Vagina (tissue), 2 donors: Measurements from ENCODE around the gene APOA1. TPM values are rescaled to one million over a fixed set of nuclear protein-coding genes. Genes with fewer than 3 reads are reported as not detected.

Source experiments
- DNase-seq, 2 donors: peaks; one replicate each; pipeline ENCODE4 v3.0.0-alpha.2; 2017; ENCODE audit errors: extremely low spot score in 2 of 2
- H3K27ac ChIP-seq: fragments of 200-600 bp; sonication (generic); one replicate; pipeline ENCODE4 v1.5.1; 2019
- H3K27me3 ChIP-seq: fragments of 200-600 bp; sonication (generic); one replicate; pipeline ENCODE4 v1.5.1; 2019
- H3K36me3 ChIP-seq, 2 donors: fragments of 200-600 bp; sonication (generic); one replicate each; pipeline ENCODE4 v1.5.1; 2017 to 2019
- H3K4me1 ChIP-seq: fragments of 200-600 bp; sonication (generic); one replicate; pipeline ENCODE4 v1.5.1; 2019
- H3K4me3 ChIP-seq, 2 donors: fragments of 200-600 bp; sonication (generic); 1 replicate in 1 of 2; 2 replicates in 1 of 2; pipeline ENCODE4 v1.5.1; 2016 to 2019
- H3K9me3 ChIP-seq: fragments of 200-600 bp; sonication (generic); one replicate; pipeline ENCODE4 v1.5.1; 2019
- CTCF ChIP-seq, 3 experiments: fragments of 450-650 bp in 2 of 3; fragments of 200-600 bp in 1 of 3; sonication (generic) in 1 of 3; IDR thresholded peaks; one replicate each; pipeline ENCODE4 v1.5.1; 2017 to 2019; ENCODE audit warnings: antibody characterized with exemption in 3 of 3, mild to moderate bottlenecking in 2 of 3, moderate library complexity in 2 of 3
- POLR2A ChIP-seq, 2 donors: fragments of 450-650 bp; IDR thresholded peaks; one replicate each; pipeline ENCODE4 v1.6.1; 2017; ENCODE audit warnings: antibody characterized with exemption in 2 of 2, mild to moderate bottlenecking in 2 of 2, moderate library complexity in 2 of 2
- POLR2AphosphoS5 ChIP-seq, 2 donors: sonication (generic); formaldehyde crosslinking; IDR thresholded peaks; one replicate each; pipeline ENCODE4 v1.9.0; 2017; ENCODE audit warnings: antibody characterized with exemption in 2 of 2, mild to moderate bottlenecking in 2 of 2, low read depth in 1 of 2; ENCODE audit not compliant: insufficient read depth in 1 of 2
- intact Hi-C: fragments of 100-400 bp; cut with DNase I; formaldehyde crosslinking; loops from one replicate; pipeline ENCODE4 v1.15.1; 2023
- total RNA-seq: library from RNA; depleted of rRNA; stranded (reverse); fragments of >200 nt; gene quantifications from one replicate; pipeline ENCODE4 v1.2.3, GENCODE V29; 2016

APOA1 gene
- total RNA-seq, 1 donor from 2014 or later: 2.2 TPM

GRCh38 chr11:116813170-116813569 is 24.3 kb downstream of the APOA1 start:
- no peak for DNase-seq

GRCh38 chr11:116812109-116812508 is 25.3 kb downstream of the APOA1 start:
- Histone ChIP-seq H3K36me3 (no peaks in the 10 kb centered on the region), H3K27me3 (no peaks in the 10 kb centered on the region), H3K27ac (no peak overlapping the region), H3K4me1 (no peaks in the 10 kb centered on the region), H3K4me3 (no peak overlapping the region), H3K9me3 (no peaks in the 10 kb centered on the region)
- intact Hi-C loops: no loop called here
- no peak for DNase-seq
- no peak for TF ChIP-seq POLR2AphosphoS5 (IDR thresholded peaks at IDR 0.05; ENCODE audit: insufficient read depth in 1 of 2, low read depth in 1 of 2)
- no peak for TF ChIP-seq POLR2A (IDR thresholded peaks at IDR 0.05)
- TF ChIP-seq CTCF (IDR thresholded peaks at IDR 0.05): no peak

More at GRCh38 chr11:116813170-116813569, 24.3 kb downstream of the APOA1 start:
- Histone ChIP-seq H3K4me1 (no peaks in the 10 kb centered on the region), H3K36me3 (no peaks in the 10 kb centered on the region), H3K27ac (no peak overlapping the region), H3K4me3 (no peak overlapping the region), H3K9me3 (no peaks in the 10 kb centered on the region), H3K27me3 (no peaks in the 10 kb centered on the region)
- no peak for TF ChIP-seq POLR2AphosphoS5 (IDR thresholded peaks at IDR 0.05; ENCODE audit: insufficient read depth in 1 of 2, low read depth in 1 of 2)
- no peak for TF ChIP-seq CTCF (IDR thresholded peaks at IDR 0.05)
- no peak for TF ChIP-seq POLR2A (IDR thresholded peaks at IDR 0.05)
- intact Hi-C loops: no loop called here

- no peak overlapping the region for H3K27ac ChIP-seq
- H3K4me3 ChIP-seq: no peak overlapping the region
- TF ChIP-seq CTCF (IDR thresholded peaks at IDR 0.05): no peak
- TF ChIP-seq POLR2A (IDR thresholded peaks at IDR 0.05): no peak
- no peak for TF ChIP-seq POLR2AphosphoS5 (IDR thresholded peaks at IDR 0.05; ENCODE audit: insufficient read depth in 1 of 2, low read depth in 1 of 2)
- no peaks in the 10 kb centered on the region for H3K9me3 ChIP-seq
- no peaks in the 10 kb centered on the region for H3K36me3 ChIP-seq
- no peaks in the 10 kb centered on the region for H3K4me1 ChIP-seq
- no peak for DNase-seq
- no peaks in the 10 kb centered on the region for H3K27me3 ChIP-seq
- intact Hi-C loops: no loop called here
Measured at GRCh38 chr11:116811194-116811593, 26.2 kb downstream of the APOA1 start.

- DNase-seq: no peak
- intact Hi-C loops: no loop called here
- TF ChIP-seq POLR2A (IDR thresholded peaks at IDR 0.05): no peak
- TF ChIP-seq POLR2AphosphoS5 (IDR thresholded peaks at IDR 0.05; ENCODE audit: insufficient read depth in 1 of 2, low read depth in 1 of 2): no peak
- TF ChIP-seq CTCF (IDR thresholded peaks at IDR 0.05): no peak
- Histone ChIP-seq H3K4me3 (no peak overlapping the region), H3K36me3 (no peaks in the 10 kb centered on the region), H3K27ac (no peak overlapping the region), H3K27me3 (no peaks in the 10 kb centered on the region), H3K4me1 (no peaks in the 10 kb centered on the region), H3K9me3 (no peaks in the 10 kb centered on the region)
Measured at GRCh38 chr11:116808262-116809175, 28.9 kb downstream of the APOA1 start.
